ENCODE measurements around the gene ETNPPL. TPM values are rescaled to one million over a fixed set of nuclear protein-coding genes. Genes with fewer than 3 reads are reported as not detected.

ETNPPL gene
- total RNA-seq (2022) (0.35 and 0.51 TPM in 2 replicates), Bru-seq, nascent RNA (percentile 10 among the genes with signal in this experiment), BruChase-seq, experiment 1, labeled RNA remaining after a 6-hour chase (percentile 16 among the genes with signal in this experiment), BruChase-seq, experiment 2, labeled RNA remaining after a 2-hour chase (percentile 11 among the genes with signal in this experiment)
- long read RNA-seq: 0 reads

DNA sequence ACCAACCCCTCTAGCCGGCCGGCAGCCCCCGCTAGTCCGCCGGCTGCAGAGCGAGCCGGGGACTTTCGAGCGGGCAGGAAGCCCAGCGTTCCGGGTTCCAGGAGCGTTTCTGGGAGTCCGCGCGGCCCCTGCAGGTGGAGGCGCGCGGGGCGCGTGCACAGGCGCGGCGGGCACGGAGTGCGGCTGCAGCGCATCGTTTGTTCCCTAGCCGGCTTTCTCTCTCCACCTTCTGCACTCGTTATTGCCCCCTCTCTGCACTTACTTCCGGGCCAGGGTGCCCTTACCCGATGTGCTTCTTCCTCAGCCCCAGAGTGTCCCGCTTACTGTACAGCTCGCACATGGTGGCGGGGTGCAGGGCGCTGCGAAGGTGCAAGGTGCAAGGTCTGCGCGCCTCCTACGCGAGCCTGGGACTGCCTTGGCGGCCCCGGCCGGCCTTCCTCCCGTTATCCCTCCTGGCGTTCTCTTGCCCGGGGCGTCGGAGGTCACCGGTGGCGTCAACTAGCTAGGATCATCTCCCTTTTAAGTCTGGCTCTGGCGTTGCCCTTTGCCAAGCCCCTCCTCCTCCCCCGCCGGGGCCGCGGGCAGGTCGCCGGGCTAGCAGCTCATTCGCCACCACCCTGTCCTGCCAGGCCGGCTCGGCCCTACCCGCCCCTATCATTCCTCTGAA, at the start of gene ETNPPL:
TSS of gene ETNPPL (minus strand) at position 495 of the 667 bp plus-strand sequence. CDS start at position 340, 155 bp downstream.
- Mint-ChIP-seq H3K4me1 (ENCODE audit: low read depth, unreplicated experiment) (peaks cover 8% of the 10 kb centered on the region), H3K9me3 (ENCODE audit: low read depth, unreplicated experiment) (no peaks in the 10 kb centered on the region), H3K4me3 (ENCODE audit: low read depth, unreplicated experiment) (peak within 1 kb of the TSS; percentile 75), H3K36me3 (ENCODE audit: insufficient read depth, unreplicated experiment) (peaks cover 14% of the 10 kb centered on the region), H3K27me3 (ENCODE audit: unreplicated experiment) (no peaks in the 10 kb centered on the region), H3K27ac (ENCODE audit: unreplicated experiment) (no peak within 1 kb of the TSS)
- intact Hi-C loops (cut with micrococcal nuclease; ENCODE audit: unreplicated experiment): no loop called here
- TF ChIP-seq, protein P1, sequence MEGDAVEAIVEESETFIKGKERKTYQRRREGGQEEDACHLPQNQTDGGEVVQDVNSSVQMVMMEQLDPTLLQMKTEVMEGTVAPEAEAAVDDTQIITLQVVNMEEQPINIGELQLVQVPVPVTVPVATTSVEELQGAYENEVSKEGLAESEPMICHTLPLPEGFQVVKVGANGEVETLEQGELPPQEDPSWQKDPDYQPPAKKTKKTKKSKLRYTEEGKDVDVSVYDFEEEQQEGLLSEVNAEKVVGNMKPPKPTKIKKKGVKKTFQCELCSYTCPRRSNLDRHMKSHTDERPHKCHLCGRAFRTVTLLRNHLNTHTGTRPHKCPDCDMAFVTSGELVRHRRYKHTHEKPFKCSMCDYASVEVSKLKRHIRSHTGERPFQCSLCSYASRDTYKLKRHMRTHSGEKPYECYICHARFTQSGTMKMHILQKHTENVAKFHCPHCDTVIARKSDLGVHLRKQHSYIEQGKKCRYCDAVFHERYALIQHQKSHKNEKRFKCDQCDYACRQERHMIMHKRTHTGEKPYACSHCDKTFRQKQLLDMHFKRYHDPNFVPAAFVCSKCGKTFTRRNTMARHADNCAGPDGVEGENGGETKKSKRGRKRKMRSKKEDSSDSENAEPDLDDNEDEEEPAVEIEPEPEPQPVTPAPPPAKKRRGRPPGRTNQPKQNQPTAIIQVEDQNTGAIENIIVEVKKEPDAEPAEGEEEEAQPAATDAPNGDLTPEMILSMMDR (IDR thresholded peaks at IDR 0.05; ENCODE audit: unreplicated experiment): no peak
- CTCF ChIA-PET: no interaction called here
- no TSS peak for BruUV-seq (replicated peaks)
- DNase-seq: peak; percentile 44

DNA sequence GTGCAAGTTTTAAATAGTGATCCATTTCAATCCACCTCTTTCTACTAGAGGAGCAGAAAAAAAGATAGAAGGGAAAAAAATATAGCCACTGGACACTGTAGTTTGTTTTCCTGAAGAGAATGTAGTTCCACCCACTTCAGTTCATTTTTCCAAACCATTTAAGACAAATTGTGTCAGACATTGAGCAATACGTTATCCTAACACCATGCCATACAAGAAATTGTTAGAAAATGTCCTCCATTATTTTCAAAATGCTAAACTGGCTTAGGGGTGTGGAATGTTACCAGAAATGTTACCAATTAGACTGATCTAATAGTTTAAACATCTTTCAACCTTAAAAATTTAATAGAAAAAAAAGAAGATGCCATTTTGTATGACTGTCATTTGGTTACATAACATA, 48.6 kb upstream of the ETNPPL start:
- H3K4me3 Mint-ChIP-seq (ENCODE audit: low read depth, unreplicated experiment): no peak overlapping the region
- BruUV-seq (replicated peaks): no TSS peak
- H3K4me1 Mint-ChIP-seq (ENCODE audit: low read depth, unreplicated experiment): no peaks in the 10 kb centered on the region
- H3K27me3 Mint-ChIP-seq (ENCODE audit: unreplicated experiment): peaks cover 7% of the 10 kb centered on the region
- no peaks in the 10 kb centered on the region for H3K36me3 Mint-ChIP-seq (ENCODE audit: insufficient read depth, unreplicated experiment)
- H3K27ac Mint-ChIP-seq (ENCODE audit: unreplicated experiment): no peak overlapping the region
- TF ChIP-seq, protein P1 (IDR thresholded peaks at IDR 0.05; ENCODE audit: unreplicated experiment): no peak
- CTCF ChIA-PET: no interaction called here
- peaks cover 3% of the 10 kb centered on the region for H3K9me3 Mint-ChIP-seq (ENCODE audit: low read depth, unreplicated experiment)
- no peak for DNase-seq
- intact Hi-C loops (cut with micrococcal nuclease; ENCODE audit: unreplicated experiment): no loop called here

DNA sequence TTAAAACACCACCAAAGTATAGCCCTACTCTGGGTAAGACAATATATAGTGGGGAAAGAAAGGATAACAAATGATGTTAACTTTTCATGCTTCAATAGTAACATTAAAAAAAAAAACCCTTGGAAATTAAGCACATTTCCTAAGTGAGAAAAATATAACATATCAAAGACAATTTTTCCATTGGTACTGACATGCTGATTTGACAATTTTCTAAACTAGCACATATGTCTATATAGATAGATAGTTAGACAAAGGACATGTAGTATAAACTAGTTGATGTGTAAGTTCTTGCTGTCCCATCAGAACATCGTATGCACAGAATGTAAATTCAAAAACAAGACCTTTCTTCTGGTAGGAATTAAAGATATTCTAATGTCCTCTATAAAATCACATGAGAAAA, 47.2 kb upstream of the ETNPPL start:
- intact Hi-C loops (cut with micrococcal nuclease; ENCODE audit: unreplicated experiment): no loop called here
- TF ChIP-seq, protein P1 (IDR thresholded peaks at IDR 0.05; ENCODE audit: unreplicated experiment): no peak
- no peaks in the 10 kb centered on the region for H3K27me3 Mint-ChIP-seq (ENCODE audit: unreplicated experiment)
- H3K36me3 Mint-ChIP-seq (ENCODE audit: insufficient read depth, unreplicated experiment): no peaks in the 10 kb centered on the region
- H3K27ac Mint-ChIP-seq (ENCODE audit: unreplicated experiment): no peak overlapping the region
- no peak overlapping the region for H3K4me3 Mint-ChIP-seq (ENCODE audit: low read depth, unreplicated experiment)
- BruUV-seq (replicated peaks): no TSS peak
- CTCF ChIA-PET: no interaction called here
- no peaks in the 10 kb centered on the region for H3K4me1 Mint-ChIP-seq (ENCODE audit: low read depth, unreplicated experiment)
- DNase-seq: no peak
- H3K9me3 Mint-ChIP-seq (ENCODE audit: low read depth, unreplicated experiment): peaks cover 3% of the 10 kb centered on the region

DNA sequence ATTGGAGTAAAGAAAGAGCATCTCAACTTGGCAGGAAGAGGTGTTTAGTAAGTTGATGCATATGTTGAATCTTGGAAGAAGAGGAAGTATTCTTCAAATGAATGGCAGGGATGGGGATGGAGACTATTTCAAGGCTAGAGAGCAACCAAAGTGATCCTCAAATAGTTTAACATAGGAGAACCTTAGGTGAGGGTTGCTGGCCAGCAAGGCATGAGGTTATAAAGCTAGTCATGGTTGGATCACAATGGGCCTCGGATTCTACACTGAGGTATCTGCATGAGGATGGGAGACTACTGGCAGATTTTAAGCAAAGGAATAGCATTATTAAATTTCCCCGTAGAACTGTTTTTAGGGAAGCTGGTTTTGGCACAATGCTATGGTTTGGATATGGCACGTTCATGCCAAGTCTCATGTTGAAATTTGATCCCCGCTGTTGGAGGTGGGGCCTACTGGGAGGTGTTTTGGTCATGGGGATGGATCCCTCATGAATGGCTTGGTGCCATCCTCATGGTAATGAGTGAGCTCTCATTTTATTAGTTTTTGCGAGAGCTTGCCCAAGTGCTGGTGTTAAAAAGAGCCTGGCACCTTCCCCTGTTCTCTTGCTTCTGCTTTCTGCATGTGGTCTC, 41.9 kb upstream of the ETNPPL start:
- Mint-ChIP-seq H3K36me3 (ENCODE audit: insufficient read depth, unreplicated experiment) (no peaks in the 10 kb centered on the region), H3K27ac (ENCODE audit: unreplicated experiment) (no peak overlapping the region), H3K4me3 (ENCODE audit: low read depth, unreplicated experiment) (no peak overlapping the region), H3K9me3 (ENCODE audit: low read depth, unreplicated experiment) (peaks cover 3% of the 10 kb centered on the region), H3K4me1 (ENCODE audit: low read depth, unreplicated experiment) (no peaks in the 10 kb centered on the region), H3K27me3 (ENCODE audit: unreplicated experiment) (no peaks in the 10 kb centered on the region)
- intact Hi-C loops (cut with micrococcal nuclease; ENCODE audit: unreplicated experiment): no loop called here
- DNase-seq: no peak
- CTCF ChIA-PET: no interaction called here
- BruUV-seq (replicated peaks): no TSS peak
- TF ChIP-seq, protein P1 (IDR thresholded peaks at IDR 0.05; ENCODE audit: unreplicated experiment): no peak

Data from Calu3 (cell line).